Mammary epithelial cell (primary cell): ENCODE measurements around the gene GALNT18.

Experiments
- EZH2 ChIP-seq: IDR thresholded peaks from 2 replicates; pipeline ENCODE4 v1.6.1; 2012; ENCODE audit warnings: low read length, inconsistent platforms, borderline replicate concordance
- TF ChIP-seq, protein P1 (sequence below), 2 donors: IDR thresholded peaks in 1 of 2; conservative IDR thresholded peaks in 1 of 2; 2 replicates each; pipeline ENCODE4 v1.5.1; 2011 to 2012; ENCODE audit warnings: inconsistent platforms in 2 of 2, low read length in 2 of 2, mild to moderate bottlenecking in 2 of 2, control low read depth in 1 of 2, low read depth in 1 of 2; ENCODE audit not compliant: insufficient read depth in 1 of 2; ENCODE audit errors: extremely low read depth in 1 of 2

DNA sequence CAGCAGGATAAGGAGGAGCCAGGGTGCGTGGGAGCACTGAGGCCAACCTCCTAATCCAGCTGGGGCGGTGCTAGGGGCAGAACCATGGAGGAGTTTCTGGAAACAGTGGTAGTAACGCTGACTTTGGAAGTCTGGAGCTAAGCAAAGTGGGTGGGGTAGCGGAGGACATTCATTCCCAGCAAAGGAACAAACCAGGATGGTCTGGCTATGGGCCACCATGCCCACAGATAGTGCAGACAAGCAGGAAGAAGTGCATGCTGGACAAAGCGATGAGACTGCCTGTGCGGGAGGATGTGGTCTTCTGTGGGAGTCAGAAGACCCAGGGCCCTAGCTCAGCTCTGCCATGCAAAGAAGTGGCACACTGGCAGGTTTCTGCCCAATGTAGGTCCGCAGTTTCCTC lies 197.1 kb downstream of the GALNT18 start:
- TF ChIP-seq, protein P1, sequence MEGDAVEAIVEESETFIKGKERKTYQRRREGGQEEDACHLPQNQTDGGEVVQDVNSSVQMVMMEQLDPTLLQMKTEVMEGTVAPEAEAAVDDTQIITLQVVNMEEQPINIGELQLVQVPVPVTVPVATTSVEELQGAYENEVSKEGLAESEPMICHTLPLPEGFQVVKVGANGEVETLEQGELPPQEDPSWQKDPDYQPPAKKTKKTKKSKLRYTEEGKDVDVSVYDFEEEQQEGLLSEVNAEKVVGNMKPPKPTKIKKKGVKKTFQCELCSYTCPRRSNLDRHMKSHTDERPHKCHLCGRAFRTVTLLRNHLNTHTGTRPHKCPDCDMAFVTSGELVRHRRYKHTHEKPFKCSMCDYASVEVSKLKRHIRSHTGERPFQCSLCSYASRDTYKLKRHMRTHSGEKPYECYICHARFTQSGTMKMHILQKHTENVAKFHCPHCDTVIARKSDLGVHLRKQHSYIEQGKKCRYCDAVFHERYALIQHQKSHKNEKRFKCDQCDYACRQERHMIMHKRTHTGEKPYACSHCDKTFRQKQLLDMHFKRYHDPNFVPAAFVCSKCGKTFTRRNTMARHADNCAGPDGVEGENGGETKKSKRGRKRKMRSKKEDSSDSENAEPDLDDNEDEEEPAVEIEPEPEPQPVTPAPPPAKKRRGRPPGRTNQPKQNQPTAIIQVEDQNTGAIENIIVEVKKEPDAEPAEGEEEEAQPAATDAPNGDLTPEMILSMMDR (conservative IDR thresholded peaks at IDR 0.05 in 1 of 2, IDR thresholded peaks at IDR 0.05 in 1 of 2; ENCODE audit: extremely low read depth in 1 of 2, insufficient read depth in 1 of 2, low read depth in 1 of 2, low read length in 2 of 2), result no peak
- TF ChIP-seq EZH2, result no peak
